GM23338 (cell line): ENCODE data around the gene KRT78.

ENCODE experiments used
- CREB1 ChIP-seq: fragments of 250-450 bp; sonication (Bioruptor Pico); IDR thresholded peaks from 2 replicates; pipeline ENCODE4 v1.5.0; 2020; ENCODE audit warnings: low read depth, mild to moderate bottlenecking, moderate library complexity
- CTCF ChIP-seq, 2 experiments: fragments of 200-600 bp in 1 of 2; sonication (generic) in 1 of 2; conservative IDR thresholded peaks; 2 replicates each; pipeline versions ENCODE4 v1.5.1 to v1.6.1; 2016 to 2017; ENCODE audit warnings: antibody characterized with exemption in 2 of 2, low read depth in 2 of 2, mild to moderate bottlenecking in 2 of 2, moderate library complexity in 1 of 2
- ETS1 ChIP-seq: IDR thresholded peaks from 2 replicates; pipeline ENCODE4 v1.6.1; 2016; ENCODE audit warnings: antibody characterized with exemption
- EZH2 ChIP-seq: fragments of 200-600 bp; sonication (generic); IDR thresholded peaks from one replicate; pipeline ENCODE4 v1.8.0; 2017; ENCODE audit warnings: antibody characterized with exemption, mild to moderate bottlenecking, low read depth; ENCODE audit not compliant: unreplicated experiment
- EZH2phosphoT487 ChIP-seq: fragments of 200-600 bp; sonication (generic); IDR thresholded peaks from one replicate; pipeline ENCODE4 v1.8.1; 2018; ENCODE audit warnings: antibody characterized with exemption; ENCODE audit not compliant: unreplicated experiment
- JUNB ChIP-seq: IDR thresholded peaks from one replicate; pipeline ENCODE4 v1.6.1; 2016; ENCODE audit warnings: antibody characterized with exemption; ENCODE audit not compliant: unreplicated experiment
- NANOG ChIP-seq: IDR thresholded peaks from 2 replicates; pipeline ENCODE4 v1.6.1; 2016; ENCODE audit warnings: antibody characterized with exemption, borderline replicate concordance
- POLR2AphosphoS5 ChIP-seq: IDR thresholded peaks from 2 replicates; pipeline ENCODE4 v1.6.1; 2016; ENCODE audit warnings: antibody characterized with exemption, low read depth
- REST ChIP-seq: IDR thresholded peaks from one replicate; pipeline ENCODE4 v1.6.1; 2018; ENCODE audit warnings: antibody characterized with exemption; ENCODE audit not compliant: unreplicated experiment
- STAT1 ChIP-seq: IDR thresholded peaks from one replicate; pipeline ENCODE4 v1.6.1; 2016; ENCODE audit warnings: antibody characterized with exemption; ENCODE audit not compliant: unreplicated experiment
- ZNF114 ChIP-seq: fragments of 250-450 bp; sonication (Bioruptor Pico); IDR thresholded peaks from 2 replicates; pipeline ENCODE4 v1.5.0; 2020; ENCODE audit warnings: mild to moderate bottlenecking, moderate library complexity
- ZNF331 ChIP-seq: fragments of 250-450 bp; sonication (Bioruptor Pico); IDR thresholded peaks from 2 replicates; pipeline ENCODE4 v1.5.0; 2020; ENCODE audit warnings: low read depth, mild to moderate bottlenecking, moderate library complexity
- ZNF462 ChIP-seq: fragments of 250-450 bp; sonication (Bioruptor Pico); IDR thresholded peaks from 2 replicates; pipeline ENCODE4 v1.5.0; 2020; ENCODE audit warnings: mild to moderate bottlenecking, moderate library complexity

- TF ChIP-seq CTCF (conservative IDR thresholded peaks at IDR 0.05; ENCODE audit: low read depth in 2 of 2) (no peak), EZH2 (no peak), EZH2phosphoT487 (no peak), REST (no peak), ZNF114 (CRISPR knock-in tag) (no peak), POLR2AphosphoS5 (no peak), ETS1 (no peak), JUNB (no peak), ZNF462 (CRISPR knock-in tag) (no peak), CREB1 (CRISPR knock-in tag) (no peak), ZNF331 (CRISPR knock-in tag) (no peak), NANOG (no peak), STAT1 (no peak)
These were observed 23.9 kb downstream of the KRT78 start for GRCh38 chr12:52824741-52825410.
